Kidney (tissue), 14 donors: Measurements from ENCODE around the gene MST1. TPM values are rescaled to one million over a fixed set of nuclear protein-coding genes. Genes with fewer than 3 reads are reported as not detected.

Experiments used
- DNase-seq, 5 donors: peaks; one replicate each; pipeline ENCODE4 v3.0.0-alpha.2; 2013 to 2020
- FAIRE-seq: peaks from 2 replicates; lab custom pipeline; 2012; peaks lifted over from hg19 to GRCh38; lab: Jason Lieb, UNC
- H3K27ac ChIP-seq, 2 donors: one replicate each; pipeline ENCODE4 v1.7.0; 2013; ENCODE audit warnings: low read depth in 2 of 2, low read length in 2 of 2, inconsistent platforms in 1 of 2
- H3K27me3 ChIP-seq: one replicate; pipeline ENCODE4 v1.7.1; 2013; ENCODE audit warnings: low read length, inconsistent platforms; ENCODE audit not compliant: control insufficient read depth, insufficient read depth
- H3K36me3 ChIP-seq, 3 donors: one replicate each; pipeline versions ENCODE4 v1.7.0 to v1.7.1; 2013; ENCODE audit warnings: low read length in 3 of 3, control low read depth in 1 of 3, inconsistent platforms in 1 of 3; ENCODE audit not compliant: insufficient read depth in 3 of 3, control insufficient read depth in 2 of 3
- H3K4me1 ChIP-seq, 3 donors: one replicate each; pipeline versions ENCODE4 v1.7.0 to v1.7.1; 2013; ENCODE audit warnings: low read length in 3 of 3, inconsistent platforms in 1 of 3, low read depth in 1 of 3; ENCODE audit not compliant: control insufficient read depth in 2 of 3, insufficient read depth in 2 of 3
- H3K4me3 ChIP-seq, 3 donors: one replicate each; pipeline versions ENCODE4 v1.7.0 to v1.8.1; 2013; ENCODE audit warnings: low read length in 3 of 3, control low read depth in 1 of 3, inconsistent platforms in 1 of 3
- H3K9ac ChIP-seq, 3 donors: one replicate each; pipeline versions ENCODE4 v1.7.0 to v1.7.1; 2013; ENCODE audit warnings: low read length in 3 of 3, control low read depth in 1 of 3, inconsistent platforms in 1 of 3
- H3K9me3 ChIP-seq, 3 donors: one replicate each; pipeline versions ENCODE4 v1.7.0 to v1.7.1; 2013; ENCODE audit warnings: low read length in 3 of 3, control low read depth in 1 of 3, inconsistent platforms in 1 of 3; ENCODE audit not compliant: control insufficient read depth in 2 of 3, insufficient read depth in 1 of 3
- intact Hi-C: fragments of 100-400 bp; cut with DNase I; formaldehyde crosslinking; loops from one replicate; pipeline ENCODE4 v1.11.1; 2022
- polyA plus RNA-seq: library from polyadenylated mRNA; stranded (reverse); fragments of 350-450 nt; fragmentation: Illumina TruSeq; extraction: RNeasy Lipid Tissue Mini Kit (QIAGEN cat#74804); gene quantifications from one replicate; pipeline ENCODE4 v1.2.3, GENCODE V29; 2014; ENCODE audit warnings: low read depth, low replicate concordance; ENCODE audit not compliant: insufficient read depth
- total RNA-seq: library from RNA; stranded (reverse); fragmentation: NEBNext Ultra II Directional; extraction: Animal tissue kit (Norgen Biotek cat#: 25700); gene quantifications from one replicate; pipeline ENCODE4 v1.2.1, GENCODE V29; 2021
- TF ChIP-seq, protein P1 (sequence below): IDR thresholded peaks from 3 replicates; pipeline ENCODE4 v1.5.1; 2012; ENCODE audit warnings: mild to moderate bottlenecking, moderate library complexity, borderline replicate concordance; ENCODE audit not compliant: insufficient read depth; ENCODE audit errors: extremely low read depth
- donor health status: control.
- donor health status: control.
- donor health status: control.
- donor health status: control.
- donor health status: control.
- donor health status: DM: yes; HTN: yes; CAD: no.
- donor health status: Normal renal cell carcinoma (clear cell type).

MST1 gene
- total and polyA plus RNA-seq, 2 donors from 2014 or later = 77.3 to 152 TPM

DNA sequence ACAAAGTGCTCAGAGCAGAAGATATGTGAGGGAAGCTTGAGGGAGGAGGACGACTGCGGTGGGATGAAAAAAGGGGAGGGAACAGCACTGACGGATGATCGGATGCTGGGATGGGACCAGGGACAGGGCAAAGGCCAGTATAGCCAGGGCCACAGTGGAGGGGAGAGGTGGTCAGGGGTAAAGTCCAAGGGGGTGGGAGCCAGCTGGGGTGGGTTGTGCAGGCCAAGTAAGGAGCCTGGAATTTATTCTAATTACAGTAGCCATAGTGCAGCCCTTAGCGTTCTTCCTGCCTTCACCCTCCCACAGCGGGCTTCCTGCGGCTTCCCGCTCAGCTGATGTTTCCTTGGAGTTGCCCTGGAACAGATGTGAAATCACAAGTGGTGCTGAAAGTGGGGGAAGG, 22.7 kb downstream of the MST1 start:
- H3K4me3 ChIP-seq = no peak overlapping the region
- intact Hi-C loops = loop anchor here (10.0 kb wide), 1 partner anchor 122 kb away; no protein-coding TSS in a partner anchor
- TF ChIP-seq, protein P1, sequence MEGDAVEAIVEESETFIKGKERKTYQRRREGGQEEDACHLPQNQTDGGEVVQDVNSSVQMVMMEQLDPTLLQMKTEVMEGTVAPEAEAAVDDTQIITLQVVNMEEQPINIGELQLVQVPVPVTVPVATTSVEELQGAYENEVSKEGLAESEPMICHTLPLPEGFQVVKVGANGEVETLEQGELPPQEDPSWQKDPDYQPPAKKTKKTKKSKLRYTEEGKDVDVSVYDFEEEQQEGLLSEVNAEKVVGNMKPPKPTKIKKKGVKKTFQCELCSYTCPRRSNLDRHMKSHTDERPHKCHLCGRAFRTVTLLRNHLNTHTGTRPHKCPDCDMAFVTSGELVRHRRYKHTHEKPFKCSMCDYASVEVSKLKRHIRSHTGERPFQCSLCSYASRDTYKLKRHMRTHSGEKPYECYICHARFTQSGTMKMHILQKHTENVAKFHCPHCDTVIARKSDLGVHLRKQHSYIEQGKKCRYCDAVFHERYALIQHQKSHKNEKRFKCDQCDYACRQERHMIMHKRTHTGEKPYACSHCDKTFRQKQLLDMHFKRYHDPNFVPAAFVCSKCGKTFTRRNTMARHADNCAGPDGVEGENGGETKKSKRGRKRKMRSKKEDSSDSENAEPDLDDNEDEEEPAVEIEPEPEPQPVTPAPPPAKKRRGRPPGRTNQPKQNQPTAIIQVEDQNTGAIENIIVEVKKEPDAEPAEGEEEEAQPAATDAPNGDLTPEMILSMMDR = no peak
- H3K27me3 ChIP-seq = no peaks in the 10 kb centered on the region
- no peak for FAIRE-seq
- peaks cover 0 to 29% (median 17%) of the 10 kb centered on the region in 3 donors for H3K4me1 ChIP-seq
- peak in 3 of 5 donors; percentile 33 to 64 (median 38) for DNase-seq
- H3K27ac ChIP-seq = no peak overlapping the region
- H3K9me3 ChIP-seq = no peaks in the 10 kb centered on the region
- no peaks in the 10 kb centered on the region for H3K36me3 ChIP-seq
- H3K9ac ChIP-seq = no peak overlapping the region

DNA sequence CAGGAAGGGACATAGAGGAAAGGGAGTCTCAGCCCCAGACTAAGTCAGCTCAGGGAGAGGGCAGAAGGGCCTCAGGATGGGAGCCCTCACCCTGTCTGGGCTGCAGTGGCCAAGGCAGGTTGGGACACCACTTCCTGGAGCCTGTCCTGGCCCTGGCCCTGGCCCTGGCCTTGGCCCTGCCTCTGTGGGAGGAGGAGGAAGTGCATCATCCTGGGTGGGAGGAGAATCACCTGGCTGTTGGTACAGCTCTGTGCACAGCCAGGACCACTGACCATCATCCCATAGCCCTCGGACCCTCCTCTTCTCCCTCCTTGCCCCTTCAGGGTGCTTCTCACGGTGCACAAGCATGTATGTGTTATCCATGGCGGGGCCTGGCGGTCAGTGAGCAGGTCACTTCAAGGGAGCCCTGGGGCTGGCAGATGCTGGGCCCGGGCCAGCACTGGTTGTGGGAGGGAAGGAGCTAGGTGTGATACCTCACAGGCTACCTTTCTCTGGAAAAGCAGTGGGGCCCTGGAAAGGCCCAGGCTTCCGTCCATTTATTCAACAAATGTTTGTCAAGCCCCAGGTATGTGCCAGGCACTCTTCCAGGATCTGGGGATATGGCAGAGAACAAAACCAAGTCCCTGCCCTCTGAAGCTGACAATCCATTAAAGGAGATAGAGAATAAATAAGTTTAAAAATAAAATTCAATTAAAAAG, 23.3 kb downstream of the MST1 start:
- H3K4me1 ChIP-seq = peaks cover 0 to 24% (median 17%) of the 10 kb centered on the region in 3 donors
- no peaks in the 10 kb centered on the region for H3K9me3 ChIP-seq
- no peak overlapping the region for H3K4me3 ChIP-seq
- no peak overlapping the region for H3K9ac ChIP-seq
- H3K27ac ChIP-seq = no peak overlapping the region
- intact Hi-C loops = loop anchor here (10.0 kb wide), 1 partner anchor 121 kb away; no protein-coding TSS in a partner anchor
- TF ChIP-seq, protein P1 = no peak
- no peak for FAIRE-seq
- H3K36me3 ChIP-seq = no peaks in the 10 kb centered on the region
- peak in 1 of 5 donors; percentile 80 for DNase-seq
- no peaks in the 10 kb centered on the region for H3K27me3 ChIP-seq

DNA sequence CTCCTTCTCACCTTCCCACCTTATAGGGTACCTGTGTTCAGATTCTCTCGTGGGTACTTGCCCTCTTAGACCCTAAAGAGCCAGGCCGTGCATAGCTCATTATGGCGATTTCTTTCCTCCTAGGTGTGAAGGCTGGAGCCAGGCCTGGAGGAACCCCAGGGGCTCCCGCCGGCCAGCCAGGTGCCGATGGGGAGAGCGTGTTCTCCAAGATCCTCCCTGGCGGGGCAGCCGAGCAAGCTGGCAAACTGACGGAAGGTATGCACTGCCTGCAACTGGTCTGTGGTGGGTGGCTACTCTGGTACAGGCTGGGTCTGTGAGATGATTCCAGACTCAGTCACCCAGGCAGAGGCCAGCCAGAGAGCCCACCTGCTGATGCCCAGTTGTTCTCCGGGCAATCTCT, 25.0 kb downstream of the MST1 start:
- Histone ChIP-seq H3K36me3 (no peaks in the 10 kb centered on the region), H3K27me3 (no peaks in the 10 kb centered on the region), H3K4me1 (peaks cover 0 to 24% (median 10%) of the 10 kb centered on the region in 3 donors), H3K9me3 (no peaks in the 10 kb centered on the region), H3K9ac (no peak overlapping the region), H3K4me3 (no peak overlapping the region), H3K27ac (no peak overlapping the region)
- intact Hi-C loops = loop anchor here (10.0 kb wide), 1 partner anchor 119 kb away; no protein-coding TSS in a partner anchor
- TF ChIP-seq, protein P1 = no peak
- FAIRE-seq (no peak), DNase-seq (no peak)
